Neural progenitor cell (in vitro differentiated cells): ENCODE data around the gene FOXF2. TPM values are rescaled to one million over a fixed set of nuclear protein-coding genes. Genes with fewer than 3 reads are reported as not detected.
"Not testable (repeated sequence)": the region's sequence is repeated elsewhere in the genome, so short reads cannot be mapped to it uniquely, and the experiment has no call there.

Experiments used
- DNase-seq: peaks from one replicate; pipeline ENCODE4 v3.0.0-alpha.2; 2016; ENCODE audit warnings: low spot score
- H2AFZ ChIP-seq: fragments of 200-600 bp; sonication (generic); replicated peaks from 2 replicates; pipeline ENCODE4 v1.6.1; 2016; ENCODE audit warnings: antibody characterized with exemption
- H3F3A ChIP-seq: fragments of 200-600 bp; sonication (generic); 2 replicates; pipeline ENCODE4 v1.6.1; 2016; ENCODE audit warnings: antibody characterized with exemption, low read depth
- H3K27ac ChIP-seq: fragments of 200-600 bp; sonication (generic); 2 replicates; pipeline ENCODE4 v1.5.1; 2016; ENCODE audit warnings: mild to moderate bottlenecking
- H3K27me3 ChIP-seq: fragments of 200-600 bp; sonication (generic); 2 replicates; pipeline ENCODE4 v1.6.1; 2016; ENCODE audit warnings: mild to moderate bottlenecking, moderate library complexity
- H3K36me3 ChIP-seq: fragments of 200-600 bp; sonication (generic); 2 replicates; pipeline ENCODE4 v1.5.1; 2016
- H3K4me1 ChIP-seq: fragments of 200-600 bp; sonication (generic); 2 replicates; pipeline ENCODE4 v1.6.1; 2016; ENCODE audit warnings: mixed run types
- H3K4me2 ChIP-seq: fragments of 200-600 bp; sonication (generic); 2 replicates; pipeline ENCODE4 v1.6.1; 2016
- H3K4me3 ChIP-seq: fragments of 200-600 bp; sonication (generic); 2 replicates; pipeline ENCODE4 v1.5.1; 2016
- H3K79me2 ChIP-seq: fragments of 200-600 bp; sonication (generic); 2 replicates; pipeline ENCODE4 v1.6.1; 2016; ENCODE audit warnings: low read depth
- H3K9ac ChIP-seq: fragments of 200-600 bp; sonication (generic); 2 replicates; pipeline ENCODE4 v1.6.1; 2016
- H3K9me3 ChIP-seq: fragments of 200-600 bp; sonication (generic); 2 replicates; pipeline ENCODE4 v1.5.1; 2016; ENCODE audit warnings: low read depth
- H4K20me1 ChIP-seq: fragments of 200-600 bp; sonication (generic); 2 replicates; pipeline ENCODE4 v1.6.1; 2016; ENCODE audit warnings: low read depth
- H3K27ac Mint-ChIP-seq: 3 replicates; pipeline ENCODE4 v1.8.0; 2021; ENCODE audit warnings: mixed read lengths
- H3K27me3 Mint-ChIP-seq: 2 replicates; pipeline ENCODE4 v1.8.0; 2022; ENCODE audit warnings: low read depth, mild to moderate bottlenecking, inconsistent platforms, moderate library complexity, mixed read lengths; ENCODE audit not compliant: insufficient read depth
- H3K36me3 Mint-ChIP-seq: 3 replicates; pipeline ENCODE4 v1.8.0; 2021; ENCODE audit warnings: mixed read lengths
- H3K4me1 Mint-ChIP-seq: 3 replicates; pipeline ENCODE4 v1.8.0; 2021; ENCODE audit warnings: mixed read lengths
- H3K4me3 Mint-ChIP-seq: 3 replicates; pipeline ENCODE4 v1.8.0; 2021; ENCODE audit warnings: mild to moderate bottlenecking, moderate library complexity, mixed read lengths
- H3K9me3 Mint-ChIP-seq: 3 replicates; pipeline ENCODE4 v1.8.0; 2020; ENCODE audit warnings: mixed read lengths
- EZH2 ChIP-seq: fragments of 200-600 bp; sonication (generic); IDR thresholded peaks from 2 replicates; pipeline ENCODE4 v1.6.1; 2017; ENCODE audit warnings: antibody characterized with exemption, mild to moderate bottlenecking, moderate library complexity
- EZH2phosphoT487 ChIP-seq: fragments of 200-600 bp; sonication (generic); IDR thresholded peaks from 2 replicates; pipeline ENCODE4 v1.6.1; 2017; ENCODE audit warnings: antibody characterized with exemption
- total RNA-seq: library from RNA; depleted of rRNA; stranded (reverse); fragments of >200 nt; gene quantifications from 2 replicates; pipeline ENCODE4 v1.2.3, GENCODE V29; 2015; ENCODE audit warnings: low replicate concordance
- TF ChIP-seq, protein P1 (sequence below): fragments of 200-600 bp; sonication (generic); IDR thresholded peaks from 2 replicates; pipeline ENCODE4 v1.5.1; 2017; ENCODE audit warnings: antibody characterized with exemption, mild to moderate bottlenecking

The FOXF2 gene
- total RNA-seq, 1 donor from 2014 or later, result not detected

- Mint-ChIP-seq H3K4me3 (no peak overlapping the region), H3K36me3 (no peaks in the 10 kb centered on the region), H3K27ac (no peak overlapping the region), H3K9me3 (peaks cover 9% of the 10 kb centered on the region), H3K27me3 (peaks cover 11% of the 10 kb centered on the region), H3K4me1 (no peaks in the 10 kb centered on the region)
- Histone ChIP-seq H2AFZ (no peak overlapping the region), H4K20me1 (no peaks in the 10 kb centered on the region), H3K4me1 (peaks cover 16% of the 10 kb centered on the region), H3K36me3 (no peaks in the 10 kb centered on the region), H3K9ac (no peak overlapping the region), H3K27me3 (peaks cover 82% of the 10 kb centered on the region), H3K27ac (no peak overlapping the region), H3K79me2 (no peaks in the 10 kb centered on the region), H3F3A (no peaks in the 10 kb centered on the region), H3K4me3 (no peak overlapping the region), H3K4me2 (no peak overlapping the region), H3K9me3 (no peaks in the 10 kb centered on the region)
- DNase-seq, result no peak
- no peak for TF ChIP-seq EZH2phosphoT487
- no peak for TF ChIP-seq EZH2
- TF ChIP-seq, protein P1, sequence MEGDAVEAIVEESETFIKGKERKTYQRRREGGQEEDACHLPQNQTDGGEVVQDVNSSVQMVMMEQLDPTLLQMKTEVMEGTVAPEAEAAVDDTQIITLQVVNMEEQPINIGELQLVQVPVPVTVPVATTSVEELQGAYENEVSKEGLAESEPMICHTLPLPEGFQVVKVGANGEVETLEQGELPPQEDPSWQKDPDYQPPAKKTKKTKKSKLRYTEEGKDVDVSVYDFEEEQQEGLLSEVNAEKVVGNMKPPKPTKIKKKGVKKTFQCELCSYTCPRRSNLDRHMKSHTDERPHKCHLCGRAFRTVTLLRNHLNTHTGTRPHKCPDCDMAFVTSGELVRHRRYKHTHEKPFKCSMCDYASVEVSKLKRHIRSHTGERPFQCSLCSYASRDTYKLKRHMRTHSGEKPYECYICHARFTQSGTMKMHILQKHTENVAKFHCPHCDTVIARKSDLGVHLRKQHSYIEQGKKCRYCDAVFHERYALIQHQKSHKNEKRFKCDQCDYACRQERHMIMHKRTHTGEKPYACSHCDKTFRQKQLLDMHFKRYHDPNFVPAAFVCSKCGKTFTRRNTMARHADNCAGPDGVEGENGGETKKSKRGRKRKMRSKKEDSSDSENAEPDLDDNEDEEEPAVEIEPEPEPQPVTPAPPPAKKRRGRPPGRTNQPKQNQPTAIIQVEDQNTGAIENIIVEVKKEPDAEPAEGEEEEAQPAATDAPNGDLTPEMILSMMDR, result no peak
These were observed 21.6 kb upstream of the FOXF2 start for GRCh38 chr6:1367771-1368170.

DNA sequence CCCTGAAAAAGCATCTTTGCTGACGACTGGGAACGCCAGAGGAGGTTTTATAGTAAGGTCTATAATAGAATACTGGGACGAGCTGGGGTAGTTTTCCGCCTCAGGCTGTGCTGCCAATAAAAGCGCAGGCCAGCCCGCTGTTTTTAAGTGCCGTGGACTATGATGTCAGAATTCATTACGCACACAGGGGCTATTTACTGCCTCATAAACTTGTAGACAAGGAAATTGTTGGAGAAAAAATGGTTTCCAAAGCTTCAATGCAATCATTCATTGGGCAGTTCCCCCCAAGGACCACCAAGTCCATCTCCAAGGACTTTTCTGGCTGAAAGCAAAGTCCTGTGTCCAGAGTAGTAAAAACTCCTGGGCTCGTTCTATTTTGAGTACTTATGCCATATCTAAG lies 20.4 kb upstream of the FOXF2 start:
- H3K27ac ChIP-seq, result no peak overlapping the region
- H3K4me1 Mint-ChIP-seq, result no peaks in the 10 kb centered on the region
- no peak overlapping the region for H3K4me3 Mint-ChIP-seq
- DNase-seq, result no peak
- no peak overlapping the region for H3K4me2 ChIP-seq
- peaks cover 14% of the 10 kb centered on the region for H3K27me3 Mint-ChIP-seq
- H3F3A ChIP-seq, result no peaks in the 10 kb centered on the region
- TF ChIP-seq, protein P1, result no peak
- no peak for TF ChIP-seq EZH2phosphoT487
- H3K4me1 ChIP-seq, result peaks cover 16% of the 10 kb centered on the region
- H3K36me3 Mint-ChIP-seq, result no peaks in the 10 kb centered on the region
- no peak overlapping the region for H2AFZ ChIP-seq
- H3K9me3 Mint-ChIP-seq, result peaks cover 11% of the 10 kb centered on the region
- no peak overlapping the region for H3K4me3 ChIP-seq
- H3K36me3 ChIP-seq, result no peaks in the 10 kb centered on the region
- no peak overlapping the region for H3K9ac ChIP-seq
- H3K27ac Mint-ChIP-seq, result no peak overlapping the region
- peaks cover 86% of the 10 kb centered on the region for H3K27me3 ChIP-seq
- H3K9me3 ChIP-seq, result no peaks in the 10 kb centered on the region
- no peaks in the 10 kb centered on the region for H4K20me1 ChIP-seq
- no peaks in the 10 kb centered on the region for H3K79me2 ChIP-seq

GRCh38 chr6:1369695-1370094 lies 19.7 kb upstream of the FOXF2 start:
- H3K9me3 ChIP-seq, DNase-seq, H3K4me3 Mint-ChIP-seq, H4K20me1 ChIP-seq, H3K27ac ChIP-seq, H3F3A ChIP-seq, H3K9ac ChIP-seq, H3K4me2 ChIP-seq, H3K79me2 ChIP-seq, H2AFZ ChIP-seq, H3K4me1 Mint-ChIP-seq, H3K36me3 Mint-ChIP-seq, H3K27ac Mint-ChIP-seq, H3K4me3 ChIP-seq, H3K36me3 ChIP-seq: not testable (repeated sequence)
- Mint-ChIP-seq H3K27me3 (peaks cover 19% of the 10 kb centered on the region), H3K9me3 (peaks cover 11% of the 10 kb centered on the region)
- peaks cover 14% of the 10 kb centered on the region for H3K4me1 ChIP-seq
- peaks cover 89% of the 10 kb centered on the region for H3K27me3 ChIP-seq

- Histone ChIP-seq H3K4me1 (no peaks in the 10 kb centered on the region), H3K79me2 (no peaks in the 10 kb centered on the region), H4K20me1 (peaks cover 6% of the 10 kb centered on the region), H3K4me2 (no peak overlapping the region), H3K27me3 (peaks cover 89% of the 10 kb centered on the region), H3K4me3 (no peak overlapping the region), H3K36me3 (no peaks in the 10 kb centered on the region), H3F3A (no peaks in the 10 kb centered on the region), H3K27ac (no peak overlapping the region), H3K9me3 (no peaks in the 10 kb centered on the region), H2AFZ (no peak overlapping the region), H3K9ac (no peak overlapping the region)
- peaks cover 20% of the 10 kb centered on the region for H3K9me3 Mint-ChIP-seq
- H3K27ac Mint-ChIP-seq, result no peak overlapping the region
- TF ChIP-seq EZH2, result no peak
- TF ChIP-seq, protein P1, result no peak
- no peak for TF ChIP-seq EZH2phosphoT487
- no peaks in the 10 kb centered on the region for H3K4me1 Mint-ChIP-seq
- H3K27me3 Mint-ChIP-seq, result peaks cover 35% of the 10 kb centered on the region
- DNase-seq, result no peak
- H3K4me3 Mint-ChIP-seq, result no peak overlapping the region
- no peaks in the 10 kb centered on the region for H3K36me3 Mint-ChIP-seq
These were observed 17.4 kb upstream of the FOXF2 start for GRCh38 chr6:1371933-1372332.
